K562 (cell line): ENCODE data around the gene RHOBTB3. TPM values are rescaled to one million over a fixed set of nuclear protein-coding genes. Genes with fewer than 3 reads are reported as not detected.
A peak's percentile ranks its signal among the peaks of the same experiment; 100 is the strongest.

Experiments
- CBX5 ChIP-seq: IDR thresholded peaks from 2 replicates; pipeline ENCODE4 v1.6.1; 2014; ENCODE audit warnings: low read depth, borderline replicate concordance
- CHAMP1 ChIP-seq: fragments of 450-650 bp; IDR thresholded peaks from 2 replicates; pipeline ENCODE4 v1.6.1; 2016; ENCODE audit warnings: mild to moderate bottlenecking
- CREB5 ChIP-seq: fragments of 250-450 bp; sonication (Bioruptor Pico); IDR thresholded peaks from 2 replicates; pipeline ENCODE4 v1.5.0; 2020; ENCODE audit warnings: mild to moderate bottlenecking
- CSDE1 ChIP-seq, 2 experiments: fragments of 450-650 bp; IDR thresholded peaks; 2 replicates each; pipeline ENCODE4 v1.6.1; 2016; ENCODE audit warnings: mild to moderate bottlenecking in 1 of 2
- FOXK2 ChIP-seq, 2 experiments: fragments of 450-650 bp; IDR thresholded peaks in 1 of 2; conservative IDR thresholded peaks in 1 of 2; 2 replicates each; pipeline ENCODE4 v1.6.1; 2016; ENCODE audit warnings: low read depth in 2 of 2, mild to moderate bottlenecking in 1 of 2
- GATAD2A ChIP-seq: fragments of 450-650 bp; IDR thresholded peaks from 2 replicates; pipeline ENCODE4 v1.6.1; 2017
- HEY1 ChIP-seq: fragments of 250-450 bp; sonication (Bioruptor Pico); IDR thresholded peaks from 2 replicates; pipeline ENCODE4 v1.5.0; 2020; ENCODE audit warnings: mild to moderate bottlenecking, moderate library complexity, borderline replicate concordance
- HNRNPK ChIP-seq: fragments of 200-400 bp; formaldehyde crosslinking; IDR thresholded peaks from one replicate; pipeline ENCODE4 v1.6.1; 2018; ENCODE audit warnings: mild to moderate bottlenecking, low read depth, low read length; ENCODE audit not compliant: poor library complexity, severe bottlenecking
- MAFF ChIP-seq: IDR thresholded peaks from 2 replicates; pipeline ENCODE4 v1.6.1; 2012; ENCODE audit warnings: low read length, improper control_type of control experiment
- NFYB ChIP-seq: IDR thresholded peaks from 2 replicates; pipeline ENCODE4 v1.6.1; 2011; ENCODE audit warnings: mild to moderate bottlenecking, moderate library complexity; ENCODE audit not compliant: insufficient read length; ENCODE audit errors: extremely low read depth
- RUNX1 ChIP-seq: sonication (generic); IDR thresholded peaks from 2 replicates; pipeline ENCODE4 v1.6.1; 2016; ENCODE audit warnings: antibody characterized with exemption, low read depth
- SMARCE1 ChIP-seq: fragments of 450-650 bp; IDR thresholded peaks from 2 replicates; pipeline ENCODE4 v1.7.1; 2016; ENCODE audit warnings: mild to moderate bottlenecking
- SP1 ChIP-seq: sonication (generic); formaldehyde crosslinking; IDR thresholded peaks from 2 replicates; pipeline ENCODE4 v1.8.1; 2022; ENCODE audit warnings: mild to moderate bottlenecking, missing genetic modification reagents
- TAL1 ChIP-seq: fragments of 450-650 bp; IDR thresholded peaks from 2 replicates; pipeline ENCODE4 v1.6.1; 2016; ENCODE audit warnings: mild to moderate bottlenecking
- TFAP4 ChIP-seq: sonication (generic); formaldehyde crosslinking; IDR thresholded peaks from 2 replicates; pipeline ENCODE4 v1.8.0; 2022; ENCODE audit warnings: missing genetic modification reagents, mild to moderate bottlenecking, moderate library complexity, borderline replicate concordance
- UBTF ChIP-seq, 2 experiments: IDR thresholded peaks; 2 replicates each; pipeline ENCODE4 v1.6.1; 2012; ENCODE audit warnings: improper control_type of control experiment in 2 of 2, low read depth in 2 of 2, low read length in 2 of 2, borderline replicate concordance in 1 of 2
- ZBTB9 ChIP-seq: fragments of 450-650 bp; formaldehyde crosslinking; IDR thresholded peaks from 2 replicates; pipeline ENCODE4 v1.4.0; 2020; ENCODE audit warnings: mild to moderate bottlenecking, moderate library complexity
- polyA plus RNA-seq, 8 experiments: library from polyadenylated mRNA; depleted of rRNA in 4 of 8; stranded (reverse) in 5 of 8; unstranded in 3 of 8; fragments of >200 nt; fragmentation: Nextera tagmentation in 2 of 8; fragmentation: Illumina TruSeq in 1 of 8; extraction: Ambion mirVana in 2 of 8; extraction: Trizol in 1 of 8; gene quantifications; 2 replicates each; pipeline versions ENCODE4 v1.2.1 to v1.2.3, GENCODE V29; 2011 to 2014; ENCODE audit warnings: inconsistent platforms in 1 of 8, missing spikeins in 1 of 8
- total RNA-seq, 7 experiments: library from RNA; depleted of rRNA in 6 of 7; stranded (reverse); fragments of >200 nt in 6 of 7; fragmentation: Illumina TruSeq in 2 of 7; extraction: Trizol in 2 of 7; gene quantifications; 2 replicates each; pipeline versions ENCODE4 v1.2.1 to v1.2.3, GENCODE V29; 2011 to 2021; ENCODE audit warnings: low replicate concordance in 1 of 7

The RHOBTB3 gene
- total and polyA plus RNA-seq, 9 of the 15 experiments (the other 6 are each of a cell fraction or from before 2014, with no cell fraction given), result 39.7 to 143 (median 115) TPM

GRCh38 chr5:95729115-95730010 lies 1.8 kb upstream of the RHOBTB3 start (continued):
- TF ChIP-seq SMARCE1, result no peak
- no peak for TF ChIP-seq CHAMP1
- TF ChIP-seq NFYB, result no peak
- TF ChIP-seq MAFF, result no peak
- peak; percentile 4 for TF ChIP-seq HNRNPK
- peak in 1 of 2 experiments; percentile 34; a peak in 1 of 4 replicates for TF ChIP-seq UBTF (IDR thresholded peaks at IDR 0.05; ENCODE audit: borderline replicate concordance in 1 of 2, low read depth in 2 of 2, low read length in 2 of 2)
- TF ChIP-seq SP1 (CRISPR knock-in tag), result no peak
- TF ChIP-seq FOXK2 (conservative IDR thresholded peaks at IDR 0.05 in 1 of 2, IDR thresholded peaks at IDR 0.05 in 1 of 2; ENCODE audit: low read depth in 2 of 2), result peak in 1 of 2 experiments; percentile 8; a peak in 1 of 4 replicates
- peak in 1 of 2 experiments; percentile 72; a peak in 2 of 4 replicates for TF ChIP-seq CSDE1 (IDR thresholded peaks at IDR 0.05)
- no peak for TF ChIP-seq CBX5
- TF ChIP-seq TAL1, result no peak; the same call in 1 of the 2 replicates
- TF ChIP-seq ZBTB9 (CRISPR knock-in tag), result no peak
- TF ChIP-seq HEY1 (CRISPR knock-in tag), result no peak
- no peak for TF ChIP-seq TFAP4
- no peak for TF ChIP-seq GATAD2A
- TF ChIP-seq RUNX1, result no peak
- no peak for TF ChIP-seq CREB5 (CRISPR knock-in tag)
